Measurements from ENCODE around the gene ADAM23. TPM values are rescaled to one million over a fixed set of nuclear protein-coding genes. Genes with fewer than 3 reads are reported as not detected.

The ADAM23 gene
- total and polyA plus RNA-seq, 2 experiments from 2014 or later = 11.8 to 15.9 TPM

- TF ChIP-seq, protein P1, sequence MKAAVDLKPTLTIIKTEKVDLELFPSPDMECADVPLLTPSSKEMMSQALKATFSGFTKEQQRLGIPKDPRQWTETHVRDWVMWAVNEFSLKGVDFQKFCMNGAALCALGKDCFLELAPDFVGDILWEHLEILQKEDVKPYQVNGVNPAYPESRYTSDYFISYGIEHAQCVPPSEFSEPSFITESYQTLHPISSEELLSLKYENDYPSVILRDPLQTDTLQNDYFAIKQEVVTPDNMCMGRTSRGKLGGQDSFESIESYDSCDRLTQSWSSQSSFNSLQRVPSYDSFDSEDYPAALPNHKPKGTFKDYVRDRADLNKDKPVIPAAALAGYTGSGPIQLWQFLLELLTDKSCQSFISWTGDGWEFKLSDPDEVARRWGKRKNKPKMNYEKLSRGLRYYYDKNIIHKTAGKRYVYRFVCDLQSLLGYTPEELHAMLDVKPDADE (IDR thresholded peaks at IDR 0.05) = no peak
- TF ChIP-seq STAT1 (IDR thresholded peaks at IDR 0.05; ENCODE audit: unreplicated experiment) (no peak), CREB1 (CRISPR knock-in tag; IDR thresholded peaks at IDR 0.05; ENCODE audit: low read depth) (no peak)
- TF ChIP-seq, protein P2, sequence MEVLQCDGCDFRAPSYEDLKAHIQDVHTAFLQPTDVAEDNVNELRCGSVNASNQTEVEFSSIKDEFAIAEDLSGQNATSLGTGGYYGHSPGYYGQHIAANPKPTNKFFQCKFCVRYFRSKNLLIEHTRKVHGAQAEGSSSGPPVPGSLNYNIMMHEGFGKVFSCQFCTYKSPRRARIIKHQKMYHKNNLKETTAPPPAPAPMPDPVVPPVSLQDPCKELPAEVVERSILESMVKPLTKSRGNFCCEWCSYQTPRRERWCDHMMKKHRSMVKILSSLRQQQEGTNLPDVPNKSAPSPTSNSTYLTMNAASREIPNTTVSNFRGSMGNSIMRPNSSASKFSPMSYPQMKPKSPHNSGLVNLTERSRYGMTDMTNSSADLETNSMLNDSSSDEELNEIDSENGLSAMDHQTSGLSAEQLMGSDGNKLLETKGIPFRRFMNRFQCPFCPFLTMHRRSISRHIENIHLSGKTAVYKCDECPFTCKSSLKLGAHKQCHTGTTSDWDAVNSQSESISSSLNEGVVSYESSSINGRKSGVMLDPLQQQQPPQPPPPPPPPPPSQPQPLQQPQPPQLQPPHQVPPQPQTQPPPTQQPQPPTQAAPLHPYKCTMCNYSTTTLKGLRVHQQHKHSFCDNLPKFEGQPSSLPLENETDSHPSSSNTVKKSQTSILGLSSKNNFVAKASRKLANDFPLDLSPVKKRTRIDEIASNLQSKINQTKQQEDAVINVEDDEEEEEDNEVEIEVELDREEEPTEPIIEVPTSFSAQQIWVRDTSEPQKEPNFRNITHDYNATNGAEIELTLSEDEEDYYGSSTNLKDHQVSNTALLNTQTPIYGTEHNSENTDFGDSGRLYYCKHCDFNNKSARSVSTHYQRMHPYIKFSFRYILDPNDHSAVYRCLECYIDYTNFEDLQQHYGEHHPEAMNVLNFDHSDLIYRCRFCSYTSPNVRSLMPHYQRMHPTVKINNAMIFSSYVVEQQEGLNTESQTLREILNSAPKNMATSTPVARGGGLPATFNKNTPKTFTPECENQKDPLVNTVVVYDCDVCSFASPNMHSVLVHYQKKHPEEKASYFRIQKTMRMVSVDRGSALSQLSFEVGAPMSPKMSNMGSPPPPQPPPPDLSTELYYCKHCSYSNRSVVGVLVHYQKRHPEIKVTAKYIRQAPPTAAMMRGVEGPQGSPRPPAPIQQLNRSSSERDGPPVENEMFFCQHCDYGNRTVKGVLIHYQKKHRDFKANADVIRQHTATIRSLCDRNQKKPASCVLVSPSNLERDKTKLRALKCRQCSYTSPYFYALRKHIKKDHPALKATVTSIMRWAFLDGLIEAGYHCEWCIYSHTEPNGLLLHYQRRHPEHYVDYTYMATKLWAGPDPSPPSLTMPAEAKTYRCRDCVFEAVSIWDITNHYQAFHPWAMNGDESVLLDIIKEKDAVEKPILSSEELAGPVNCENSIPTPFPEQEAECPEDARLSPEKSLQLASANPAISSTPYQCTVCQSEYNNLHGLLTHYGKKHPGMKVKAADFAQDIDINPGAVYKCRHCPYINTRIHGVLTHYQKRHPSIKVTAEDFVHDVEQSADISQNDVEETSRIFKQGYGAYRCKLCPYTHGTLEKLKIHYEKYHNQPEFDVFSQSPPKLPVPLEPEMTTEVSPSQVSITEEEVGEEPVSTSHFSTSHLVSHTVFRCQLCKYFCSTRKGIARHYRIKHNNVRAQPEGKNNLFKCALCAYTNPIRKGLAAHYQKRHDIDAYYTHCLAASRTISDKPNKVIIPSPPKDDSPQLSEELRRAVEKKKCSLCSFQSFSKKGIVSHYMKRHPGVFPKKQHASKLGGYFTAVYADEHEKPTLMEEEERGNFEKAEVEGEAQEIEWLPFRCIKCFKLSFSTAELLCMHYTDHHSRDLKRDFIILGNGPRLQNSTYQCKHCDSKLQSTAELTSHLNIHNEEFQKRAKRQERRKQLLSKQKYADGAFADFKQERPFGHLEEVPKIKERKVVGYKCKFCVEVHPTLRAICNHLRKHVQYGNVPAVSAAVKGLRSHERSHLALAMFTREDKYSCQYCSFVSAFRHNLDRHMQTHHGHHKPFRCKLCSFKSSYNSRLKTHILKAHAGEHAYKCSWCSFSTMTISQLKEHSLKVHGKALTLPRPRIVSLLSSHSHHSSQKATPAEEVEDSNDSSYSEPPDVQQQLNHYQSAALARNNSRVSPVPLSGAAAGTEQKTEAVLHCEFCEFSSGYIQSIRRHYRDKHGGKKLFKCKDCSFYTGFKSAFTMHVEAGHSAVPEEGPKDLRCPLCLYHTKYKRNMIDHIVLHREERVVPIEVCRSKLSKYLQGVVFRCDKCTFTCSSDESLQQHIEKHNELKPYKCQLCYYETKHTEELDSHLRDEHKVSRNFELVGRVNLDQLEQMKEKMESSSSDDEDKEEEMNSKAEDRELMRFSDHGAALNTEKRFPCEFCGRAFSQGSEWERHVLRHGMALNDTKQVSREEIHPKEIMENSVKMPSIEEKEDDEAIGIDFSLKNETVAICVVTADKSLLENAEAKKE (CRISPR knock-in tag; IDR thresholded peaks at IDR 0.05) = no peak
Observed at GRCh38 chr2:206418968-206419367, 24.4 kb upstream of the ADAM23 start (continued).

GRCh38 chr2:206420721-206421120, 22.6 kb upstream of the ADAM23 start:
- Histone ChIP-seq H3K79me2 (replicated peaks; ENCODE audit: insufficient read depth) (no peaks in the 10 kb centered on the region), H3K4me2 (no peak overlapping the region), H3K36me3 (ENCODE audit: insufficient read depth) (no peaks in the 10 kb centered on the region; the same call in 1 of the 2 replicates), H3K4me1 (ENCODE audit: insufficient read depth) (no peaks in the 10 kb centered on the region), H3K27me3 (ENCODE audit: insufficient read depth) (no peaks in the 10 kb centered on the region), H3F3A (replicated peaks; ENCODE audit: low read depth) (no peaks in the 10 kb centered on the region), H2AFZ (no peak overlapping the region), H3K9me2 (ENCODE audit: insufficient read depth) (0 out of 2 replicates have a peak, but pooled peaks cover 15% of the 10 kb centered on the region), H3K27ac (ENCODE audit: low read depth) (no peak overlapping the region), H3K4me3 (no peak overlapping the region), H4K20me1 (replicated peaks; ENCODE audit: insufficient read depth) (no peaks in the 10 kb centered on the region)
- peaks cover 33% of the 10 kb centered on the region for H3K9me3 Mint-ChIP-seq
- DNase-seq (ENCODE audit: low spot score) (no peak), ATAC-seq (no peak)
- no peak overlapping the region for H3K4me3 Mint-ChIP-seq
- H3K27me3 Mint-ChIP-seq (ENCODE audit: insufficient read depth, low read depth, poor library complexity) = peaks cover 5% of the 10 kb centered on the region
- peaks cover 20% of the 10 kb centered on the region for H3K36me3 Mint-ChIP-seq (ENCODE audit: low read depth)
- TF ChIP-seq, protein P2 (CRISPR knock-in tag; IDR thresholded peaks at IDR 0.05) = no peak
- no peak for TF ChIP-seq POLR2AphosphoS5 (IDR thresholded peaks at IDR 0.05; ENCODE audit: low read depth)
- H3K4me1 Mint-ChIP-seq = no peaks in the 10 kb centered on the region
- H3K27ac Mint-ChIP-seq = no peak overlapping the region

Data from GM23338 (cell line).